GM12878 (cell line): ENCODE measurements around the gene CDC123. TPM values are rescaled to one million over a fixed set of nuclear protein-coding genes. Genes with fewer than 3 reads are reported as not detected.

Source experiments
- ATAC-seq: fragments of 200-7000 bp; cut with Tn5 transposase; 3 replicates; pipeline ENCODE4 v1.9.1; 2020; ENCODE audit warnings: mild to moderate bottlenecking, moderate library complexity
- BruUV-seq: library from RNA; stranded (reverse); fragments of 400-500 nt; replicated peaks from 2 replicates; lab custom pipeline; 2021; lab: Mats Ljungman, UMichigan
- CTCF ChIA-PET: fragments of 300-600 bp; sonication (Branson Sonifier 250); formaldehyde crosslinking; extraction: SDS; loops from one replicate; lab custom pipeline; 2021; ENCODE audit warnings: inconsistent platforms; lab: Yijun Ruan, JAX
- POLR2A ChIA-PET: fragments of 350-600 bp; formaldehyde crosslinking; extraction: SDS; loops from one replicate; lab custom pipeline; 2021; ENCODE audit warnings: inconsistent platforms; lab: Charles Lee
- RAD21 ChIA-PET: fragments of 300-600 bp; sonication (Branson Sonifier 250); formaldehyde crosslinking; loops from one replicate; lab custom pipeline; 2023; ENCODE audit warnings: antibody characterized with exemption; ENCODE audit not compliant: unreplicated experiment; lab: Charles Lee
- SMC1A ChIA-PET: fragments of 300-600 bp; sonication (Branson Sonifier 250); formaldehyde crosslinking; loops from one replicate; lab custom pipeline; 2023; ENCODE audit not compliant: unreplicated experiment, uncharacterized antibody; lab: Charles Lee
- DNase-seq: peaks from one replicate; pipeline ENCODE4 v3.0.0-alpha.2; 2011; ENCODE audit warnings: low read depth, low spot score
- FAIRE-seq: peaks from 3 replicates; lab custom pipeline; 2011; peaks lifted over from hg19 to GRCh38; lab: Jason Lieb, UNC
- H2AFZ ChIP-seq: 2 replicates; pipeline ENCODE4 v1.6.0; 2011; ENCODE audit warnings: low read depth, low read length, control low read depth; ENCODE audit not compliant: control insufficient read depth
- H3K27ac ChIP-seq: 2 replicates; pipeline ENCODE4 v1.5.1; 2011; ENCODE audit warnings: control low read depth; ENCODE audit not compliant: control insufficient read depth, insufficient read depth
- H3K27me3 ChIP-seq, 2 experiments: replicated peaks in 1 of 2; 2 replicates each; pipeline versions ENCODE4 v1.6.0 to v1.6.1; 2011; ENCODE audit warnings: low read length in 1 of 2; ENCODE audit not compliant: control insufficient read depth in 2 of 2, insufficient read depth in 2 of 2
- H3K36me3 ChIP-seq, 2 experiments: 2 replicates each; pipeline ENCODE4 v1.5.1; 2011; ENCODE audit warnings: low read length in 1 of 2; ENCODE audit not compliant: control insufficient read depth in 2 of 2, insufficient read depth in 2 of 2
- H3K4me1 ChIP-seq: 2 replicates; pipeline ENCODE4 v1.6.1; 2011; ENCODE audit warnings: mild to moderate bottlenecking, low read length, moderate library complexity, mixed read lengths; ENCODE audit not compliant: control insufficient read depth, insufficient read depth
- H3K4me2 ChIP-seq: 2 replicates; pipeline ENCODE4 v1.6.0; 2011; ENCODE audit warnings: control low read depth; ENCODE audit not compliant: control insufficient read depth, insufficient read depth
- H3K4me3 ChIP-seq: fragments of 200-600 bp; sonication (generic); 2 replicates; pipeline ENCODE4 v1.5.1; 2016
- H3K79me2 ChIP-seq: 2 replicates; pipeline ENCODE4 v1.6.0; 2011; ENCODE audit warnings: low read length; ENCODE audit not compliant: control insufficient read depth, insufficient read depth
- H3K9ac ChIP-seq: 2 replicates; pipeline ENCODE4 v1.8.0; 2011; ENCODE audit warnings: low read length, control low read depth, mixed read lengths; ENCODE audit not compliant: control insufficient read depth, insufficient read depth
- H3K9me3 ChIP-seq: replicated peaks from 3 replicates; pipeline ENCODE4 v1.5.1; 2011; ENCODE audit warnings: mild to moderate bottlenecking, low read length; ENCODE audit not compliant: control insufficient read depth, insufficient read depth
- H4K20me1 ChIP-seq: 2 replicates; pipeline ENCODE4 v1.6.0; 2011; ENCODE audit not compliant: control insufficient read depth, insufficient read depth
- CBX5 ChIP-seq: sonication (generic); IDR thresholded peaks from 2 replicates; pipeline ENCODE4 v1.6.1; 2016; ENCODE audit warnings: low read depth, moderate library complexity, mild to moderate bottlenecking, inconsistent platforms
- CHD4 ChIP-seq: fragments of 200-600 bp; sonication (generic); IDR thresholded peaks from 2 replicates; pipeline ENCODE4 v1.6.1; 2016; ENCODE audit warnings: mild to moderate bottlenecking
- DPF2 ChIP-seq: fragments of 450-650 bp; IDR thresholded peaks from 2 replicates; pipeline ENCODE4 v1.6.1; 2017; ENCODE audit warnings: mild to moderate bottlenecking
- E2F4 ChIP-seq: IDR thresholded peaks from 2 replicates; pipeline ENCODE4 v1.6.1; 2012; ENCODE audit warnings: low read depth, low read length, improper control_type of control experiment
- FOXM1 ChIP-seq: IDR thresholded peaks from 2 replicates; pipeline ENCODE4 v1.6.1; 2012; ENCODE audit warnings: low read depth, mild to moderate bottlenecking, inconsistent platforms, low read length, moderate library complexity
- HCFC1 ChIP-seq: fragments of 150-350 bp; IDR thresholded peaks from 2 replicates; pipeline ENCODE4 v1.6.1; 2014; ENCODE audit warnings: low read length
- KDM1A ChIP-seq: fragments of 200-600 bp; sonication (generic); IDR thresholded peaks from 2 replicates; pipeline ENCODE4 v1.6.1; 2016; ENCODE audit warnings: borderline replicate concordance
- LARP7 ChIP-seq: fragments of 450-650 bp; IDR thresholded peaks from 2 replicates; pipeline ENCODE4 v1.6.1; 2017; ENCODE audit warnings: mild to moderate bottlenecking
- MAX ChIP-seq: IDR thresholded peaks from 2 replicates; pipeline ENCODE4 v1.6.1; 2012; ENCODE audit warnings: low read depth, low read length, improper control_type of control experiment
- NFXL1 ChIP-seq: fragments of 450-650 bp; IDR thresholded peaks from 2 replicates; pipeline ENCODE4 v1.6.1; 2017; ENCODE audit warnings: antibody characterized with exemption, mild to moderate bottlenecking, borderline replicate concordance
- POLR2AphosphoS2 ChIP-seq: IDR thresholded peaks from 2 replicates; pipeline ENCODE4 v1.6.1; 2011; ENCODE audit warnings: low read depth, mild to moderate bottlenecking, low read length, improper control_type of control experiment, moderate library complexity
- RB1 ChIP-seq: fragments of 450-650 bp; formaldehyde crosslinking; IDR thresholded peaks from 2 replicates; pipeline ENCODE4 v1.6.1; 2017; ENCODE audit warnings: mild to moderate bottlenecking, borderline replicate concordance
- SMAD1 ChIP-seq: fragments of 450-650 bp; IDR thresholded peaks from 2 replicates; pipeline ENCODE4 v1.6.1; 2018; ENCODE audit warnings: mild to moderate bottlenecking, low read depth; ENCODE audit not compliant: partially characterized antibody
- TCF3 ChIP-seq: IDR thresholded peaks from 2 replicates; pipeline ENCODE4 v1.6.1; 2012; ENCODE audit warnings: low read depth, mild to moderate bottlenecking, low read length, borderline replicate concordance; ENCODE audit not compliant: insufficient read depth
- ZBED1 ChIP-seq: IDR thresholded peaks from 2 replicates; pipeline ENCODE4 v1.6.1; 2016; ENCODE audit warnings: borderline replicate concordance
- ZBTB33 ChIP-seq: fragments of 450-650 bp; IDR thresholded peaks from 2 replicates; pipeline ENCODE4 v1.6.1; 2017; ENCODE audit warnings: mild to moderate bottlenecking
- ZNF687 ChIP-seq: fragments of 450-650 bp; IDR thresholded peaks from 2 replicates; pipeline ENCODE4 v1.6.1; 2017; ENCODE audit warnings: mild to moderate bottlenecking, moderate library complexity
- WGBS: methylation state at CpG from one replicate; pipeline ENCODE4 v1.1.6; 2016; ENCODE audit warnings: low lambda C conversion rate; ENCODE audit not compliant: insufficient replicate concordance, insufficient coverage; ENCODE audit errors: missing lambda C conversion rate; 5-methylcytosine and 5-hydroxymethylcytosine counted together
- in situ Hi-C: fragments of 300-500 bp; cut with MboI; formaldehyde crosslinking; loops from 9 replicates; pipeline ENCODE4 v1.14.3; 2018; ENCODE audit warnings: mixed read lengths
- intact Hi-C: fragments of 100-400 bp; cut with micrococcal nuclease; formaldehyde crosslinking; loops from one replicate; pipeline ENCODE4 v1.14.2; 2022; ENCODE audit not compliant: unreplicated experiment
- polyA plus RNA-seq, 11 experiments: library from polyadenylated mRNA; depleted of rRNA in 4 of 11; unstranded in 6 of 11; stranded (reverse) in 5 of 11; fragments of >200 nt; fragmentation: Nextera tagmentation in 4 of 11; fragmentation: Illumina TruSeq in 1 of 11; extraction: Ambion mirVana in 4 of 11; extraction: Trizol in 1 of 11; gene quantifications; 1 replicate in 1 of 11; 2 replicates in 10 of 11; pipeline versions ENCODE4 v1.2.1 to v1.2.3, GENCODE V29; 2011 to 2016; ENCODE audit warnings: inconsistent platforms in 2 of 11, missing spikeins in 2 of 11, low read depth in 1 of 11
- total RNA-seq, 4 experiments: library from RNA; depleted of rRNA in 3 of 4; stranded (reverse); fragments of >200 nt in 3 of 4; fragmentation: Illumina TruSeq in 1 of 4; extraction: Trizol in 1 of 4; gene quantifications; 2 replicates each; pipeline versions ENCODE4 v1.2.1 to v1.2.3, GENCODE V29; 2013 to 2021

Gene CDC123
- total and polyA plus RNA-seq, 10 of the 15 experiments (the other 5 are each of a cell fraction or from before 2014, with no cell fraction given) = 128 to 360 (median 209) TPM

GRCh38 chr10:12221323-12222298, 25.6 kb downstream of the CDC123 start:
- H3K4me1 ChIP-seq = no peaks in the 10 kb centered on the region
- no peaks in the 10 kb centered on the region for H3K79me2 ChIP-seq
- H3K4me3 ChIP-seq = no peak overlapping the region
- in situ Hi-C loops = no loop called here
- DNase-seq = no peak
- no peaks in the 10 kb centered on the region for H4K20me1 ChIP-seq
- no TSS peak for BruUV-seq
- ATAC-seq = no peak
- no peaks in the 10 kb centered on the region for H3K9me3 ChIP-seq
- H3K4me2 ChIP-seq = no peak overlapping the region
- H2AFZ ChIP-seq = no peak overlapping the region
- peaks cover 6 to 29% of the 10 kb centered on the region in 2 experiments for H3K36me3 ChIP-seq
- no peak overlapping the region for H3K27ac ChIP-seq
- ChIA-PET SMC1A (interaction anchor here (0.6 to 1.4 kb wide), 4 partner anchors 41 to 867 kb away, joined by 3 to 4 read pairs (median 3); no protein-coding TSS in a partner anchor), POLR2A (no interaction called here), CTCF (interaction anchor here (0.6 to 2.5 kb wide), 3 partner anchors 9 to 852 kb away, joined by 3 to 7 read pairs (median 4); no protein-coding TSS in a partner anchor), RAD21 (no interaction called here)
- intact Hi-C loops = no loop called here
- FAIRE-seq = no peak
- no peak overlapping the region for H3K9ac ChIP-seq
- H3K27me3 ChIP-seq = no peaks in the 10 kb centered on the region
- WGBS = 74% methylated on average over 10 of the region's 10 CpGs
- no peak for TF ChIP-seq ZNF687
- no peak for TF ChIP-seq LARP7
- TF ChIP-seq POLR2AphosphoS2 = no peak
- no peak for TF ChIP-seq SMAD1
- TF ChIP-seq TCF3 = no peak
- no peak for TF ChIP-seq ZBED1
- TF ChIP-seq RB1 = no peak
- no peak for TF ChIP-seq E2F4
- TF ChIP-seq CHD4 = no peak
- no peak for TF ChIP-seq DPF2
- TF ChIP-seq FOXM1 = no peak
- no peak for TF ChIP-seq CBX5
- TF ChIP-seq MAX = no peak
- TF ChIP-seq NFXL1 = no peak
- TF ChIP-seq KDM1A = no peak
- no peak for TF ChIP-seq ZBTB33
- no peak for TF ChIP-seq HCFC1
